NCI-H2029 treated with DMSO at 0.1 percent for 48 hours (cell line): Measurements from ENCODE around the gene KCNV2.

ENCODE experiments used
- DNase-seq: peaks from one replicate; lab custom pipeline; 2025; lab: John Stamatoyannopoulos, UW

KCNV2 gene

DNA sequence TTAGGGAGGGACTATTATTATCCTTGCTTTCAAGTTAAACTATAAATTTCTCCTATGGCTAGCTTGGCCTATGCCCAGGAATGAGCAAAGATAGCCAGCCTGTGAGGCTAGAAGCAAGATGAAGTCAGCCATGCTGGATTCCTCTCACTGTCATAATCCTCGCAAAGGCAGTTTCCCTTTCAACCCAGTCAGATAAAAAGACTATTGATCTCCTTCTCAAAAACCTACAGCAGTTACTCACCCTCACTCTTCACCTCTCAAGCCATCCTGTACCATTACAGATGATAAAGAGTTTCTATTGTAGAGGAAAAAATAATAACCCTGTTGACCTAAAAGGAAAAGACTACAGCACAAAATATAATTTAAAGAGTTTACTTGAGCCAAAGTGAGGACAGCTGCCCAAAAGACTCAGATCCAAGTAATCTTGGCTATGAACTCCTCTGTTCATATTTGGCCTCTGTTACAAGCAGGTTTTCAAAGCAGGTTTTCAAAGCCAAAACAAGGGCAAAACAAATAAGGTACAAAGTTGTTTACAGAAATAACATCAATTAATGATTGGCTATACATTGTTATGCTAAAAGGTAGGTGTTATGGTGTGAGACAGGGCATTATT, 41.7 kb downstream of the KCNV2 start:
- no peak for DNase-seq

DNA sequence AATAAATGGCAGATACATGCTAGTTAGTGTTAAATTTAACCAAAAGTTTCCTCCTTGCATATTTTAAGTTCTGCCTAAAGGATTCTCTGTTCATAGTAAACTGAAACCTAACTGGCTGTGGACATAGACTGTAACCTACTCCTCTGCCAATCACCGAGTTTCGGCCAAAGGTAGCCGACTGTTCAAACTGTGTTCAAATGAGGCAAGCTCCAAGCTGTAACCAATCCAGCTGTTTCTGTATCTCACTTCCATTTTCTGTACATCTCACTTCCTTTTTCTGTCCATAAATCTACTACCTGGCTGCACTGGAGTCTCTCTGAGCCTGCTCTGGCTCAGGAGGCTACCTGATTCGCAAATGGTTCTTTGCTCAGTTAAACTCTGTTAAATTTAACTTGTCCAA, 44.1 kb downstream of the KCNV2 start:
- DNase-seq: no peak

DNA sequence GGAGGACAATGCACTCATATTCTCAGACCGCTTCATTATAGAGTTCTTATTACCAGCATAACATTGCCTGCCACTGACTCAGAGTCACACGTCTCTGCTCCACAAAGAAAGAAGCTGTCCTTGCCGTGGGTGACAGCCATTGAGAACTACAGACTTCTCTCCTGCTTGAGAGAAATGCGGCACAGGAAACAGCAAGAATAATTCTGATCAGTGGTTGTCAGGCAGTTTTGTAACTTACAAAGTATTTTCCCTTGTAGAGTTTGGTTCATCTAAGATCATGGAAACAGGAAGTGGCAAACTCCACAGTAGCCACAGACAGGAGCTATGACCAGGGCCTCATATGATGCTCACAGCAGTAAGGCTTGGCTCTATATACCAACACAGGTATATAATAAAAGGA, 47.0 kb downstream of the KCNV2 start:
- DNase-seq: no peak

DNA sequence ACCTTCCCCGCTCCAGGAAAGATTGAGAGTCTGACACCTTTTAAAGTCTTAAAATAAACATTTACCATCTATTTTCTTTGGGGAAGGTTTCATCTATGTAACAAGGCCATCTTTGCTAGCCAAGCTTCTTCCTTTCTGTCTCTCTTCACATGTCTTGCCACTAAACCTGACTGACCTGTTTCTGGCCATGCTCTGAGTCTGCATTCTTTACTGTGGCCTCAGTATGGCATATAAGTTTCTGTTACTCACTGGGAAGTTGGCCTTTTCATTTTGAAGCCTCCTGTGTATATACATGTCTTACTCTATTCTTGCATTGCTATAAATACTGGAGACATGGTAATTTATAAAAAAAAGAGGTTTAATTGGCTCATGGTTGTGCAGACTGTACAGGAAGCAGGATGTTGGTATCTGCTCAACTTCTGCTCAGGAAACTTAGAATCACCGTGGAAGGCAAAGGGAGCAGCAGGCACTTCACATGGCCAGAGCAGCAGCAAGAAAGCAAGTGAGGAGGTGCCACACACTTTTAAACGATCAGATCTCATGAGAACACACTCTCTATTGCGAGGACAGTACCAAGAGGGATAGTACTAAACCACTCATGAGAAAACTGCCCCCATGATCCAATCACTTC, 48.1 kb downstream of the KCNV2 start:
- DNase-seq: no peak

DNA sequence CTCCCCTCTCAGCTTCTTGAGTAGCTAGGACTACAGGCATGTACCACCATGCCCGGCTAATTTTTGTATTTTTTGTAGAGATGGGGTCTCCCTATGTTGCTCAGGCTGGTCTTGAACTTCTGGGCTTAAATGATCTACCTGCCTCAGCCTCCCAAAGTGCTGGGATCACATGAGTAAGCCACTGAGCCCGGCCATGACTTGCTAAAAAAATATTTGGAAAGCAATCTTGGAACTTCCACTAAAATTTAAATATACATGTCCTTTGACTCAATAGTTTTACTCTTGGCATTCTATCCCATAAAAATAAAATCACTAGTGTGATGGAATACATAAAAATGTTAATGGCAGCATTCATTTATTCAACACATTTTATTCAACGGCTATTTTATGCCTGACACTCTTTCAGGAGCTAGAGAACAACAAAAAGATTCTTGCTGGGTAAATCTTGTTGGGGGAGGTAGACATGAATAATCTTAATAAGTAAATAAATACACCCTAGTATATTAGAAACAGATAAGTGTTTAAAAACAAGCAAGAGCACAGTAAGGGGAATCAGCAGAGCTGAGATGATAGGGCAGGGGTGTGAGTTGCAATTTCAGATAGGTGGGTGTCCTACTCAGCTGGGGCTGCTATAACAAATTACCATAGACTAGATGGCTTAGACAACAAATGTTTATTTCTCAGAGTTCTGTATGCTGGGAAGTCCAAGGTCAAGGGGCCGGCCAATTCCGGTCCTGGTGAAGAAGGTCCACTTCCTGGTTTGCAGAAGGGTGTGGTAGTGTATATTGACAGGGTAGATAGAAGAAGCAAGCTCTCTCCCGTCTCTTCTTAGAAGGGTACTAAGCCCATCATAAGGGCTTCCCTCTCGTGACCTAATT, 50.7 kb downstream of the KCNV2 start:
- DNase-seq: no peak

DNA sequence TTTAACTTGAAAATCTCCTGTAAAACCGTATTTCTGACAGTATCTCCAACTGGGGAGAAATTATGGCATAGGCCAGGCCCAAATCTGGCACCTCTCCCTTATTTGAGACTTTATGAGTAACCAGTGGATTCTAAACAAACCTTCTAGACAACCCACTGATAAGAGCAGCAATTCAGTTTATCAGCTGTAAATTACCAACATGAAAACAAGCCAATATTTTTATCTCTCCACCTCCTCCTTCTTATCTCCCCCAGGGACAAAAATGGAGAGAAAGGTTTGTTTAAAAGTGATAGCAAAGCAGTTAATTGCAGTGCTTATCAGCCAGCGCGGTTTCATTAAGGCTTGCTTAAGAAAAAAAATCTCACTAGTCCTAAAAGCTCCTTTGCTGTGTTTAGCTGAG, 53.8 kb downstream of the KCNV2 start:
- DNase-seq: no peak

DNA sequence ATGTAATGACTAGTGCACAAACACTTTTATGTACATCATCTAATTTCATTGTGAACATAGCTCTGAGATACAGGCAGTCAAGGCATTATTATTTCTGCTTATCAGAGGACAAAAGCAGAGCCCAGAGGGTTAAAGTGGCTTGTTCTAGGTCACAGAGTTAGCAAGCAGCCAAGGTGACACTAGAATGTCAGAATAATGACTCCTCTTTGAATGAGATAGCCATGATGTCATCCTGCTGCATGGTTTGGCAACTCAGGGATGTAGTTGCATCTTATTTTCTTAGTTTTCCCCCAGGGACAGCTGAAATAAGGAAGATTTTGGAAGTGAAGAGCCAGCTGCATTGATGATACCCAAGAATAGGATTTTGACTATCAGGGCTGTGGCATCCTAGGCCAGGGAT, 54.4 kb downstream of the KCNV2 start:
- DNase-seq: no peak

DNA sequence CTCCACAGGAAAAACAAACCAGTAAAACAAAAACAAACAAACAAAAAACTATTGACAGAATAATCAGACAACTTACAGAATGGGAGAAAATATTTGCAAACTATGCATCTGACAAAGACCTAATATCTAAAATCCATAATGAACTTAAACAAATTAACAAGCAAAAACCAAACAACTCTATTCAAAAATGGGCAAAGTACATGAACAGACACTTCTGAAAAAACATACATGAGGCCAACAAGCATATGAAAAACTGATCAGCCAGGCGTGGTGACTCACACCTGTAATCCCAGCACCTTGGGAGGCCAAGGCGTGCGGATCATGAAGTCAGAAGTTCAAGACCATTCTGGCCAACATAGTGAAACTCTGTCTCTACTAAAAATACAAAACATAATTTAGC, 60.1 kb downstream of the KCNV2 start:
- DNase-seq: no peak

DNA sequence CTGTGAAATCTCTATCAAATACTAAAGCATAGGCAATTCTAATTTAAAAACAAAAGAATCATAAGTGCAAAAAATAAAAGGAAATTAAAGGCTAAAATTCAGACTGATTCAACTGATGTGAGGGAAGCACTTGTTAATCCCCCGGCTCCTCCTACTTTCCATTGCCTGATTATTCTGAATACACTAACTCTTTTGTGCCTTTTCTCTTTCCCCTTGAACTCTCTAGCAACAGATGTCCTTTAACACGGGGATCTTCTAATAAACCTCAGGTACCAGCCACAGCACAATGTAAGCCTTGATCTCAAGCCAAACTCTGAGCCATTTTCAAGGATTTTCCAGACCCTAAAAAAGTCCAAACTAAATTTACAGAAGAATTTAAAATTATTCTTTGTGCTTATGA, 61.5 kb downstream of the KCNV2 start:
- no peak for DNase-seq
